ENCODE data around the gene STAG1. TPM values are rescaled to one million over a fixed set of nuclear protein-coding genes. Genes with fewer than 3 reads are reported as not detected.
"Not testable (repeated sequence)": the region's sequence is repeated elsewhere in the genome, so short reads cannot be mapped to it uniquely, and the experiment has no call there.

STAG1 gene
- total and polyA plus RNA-seq, 2 experiments from 2014 or later = 12.4 to 41.1 TPM

GRCh38 chr3:136711277-136711676, 40.9 kb downstream of the STAG1 start:
- TF ChIP-seq EZH2 (IDR thresholded peaks at IDR 0.05; ENCODE audit: borderline replicate concordance) (no peak), CTCF (IDR thresholded peaks at IDR 0.05; ENCODE audit: poor library complexity) (no peak), EZH2phosphoT487 (IDR thresholded peaks at IDR 0.05; ENCODE audit: low read depth, severe bottlenecking, unreplicated experiment) (no peak)
- Histone ChIP-seq H3K9me2 (replicated peaks; ENCODE audit: insufficient read depth) (no peaks in the 10 kb centered on the region), H3K4me3 (no peak overlapping the region), H3K36me3 (replicated peaks; ENCODE audit: insufficient read depth, low read depth) (no peaks in the 10 kb centered on the region), H4K20me1 (ENCODE audit: insufficient read depth, poor library complexity, severe bottlenecking) (peaks cover 15% of the 10 kb centered on the region), H3K27ac (no peak overlapping the region), H3K4me1 (ENCODE audit: insufficient read depth) (no peaks in the 10 kb centered on the region), H3K79me2 (peaks cover 98% of the 10 kb centered on the region), H3K27me3 (no peaks in the 10 kb centered on the region), H2AFZ (no peak overlapping the region), H3K9me3 (ENCODE audit: low read depth) (no peaks in the 10 kb centered on the region), H3K4me2 (no peak overlapping the region)
- 97% methylated on average over 7 of the region's 7 CpGs for WGBS (ENCODE audit: low lambda C conversion rate, missing lambda C conversion rate)
- no peak for DNase-seq (ENCODE audit: low spot score)

DNA sequence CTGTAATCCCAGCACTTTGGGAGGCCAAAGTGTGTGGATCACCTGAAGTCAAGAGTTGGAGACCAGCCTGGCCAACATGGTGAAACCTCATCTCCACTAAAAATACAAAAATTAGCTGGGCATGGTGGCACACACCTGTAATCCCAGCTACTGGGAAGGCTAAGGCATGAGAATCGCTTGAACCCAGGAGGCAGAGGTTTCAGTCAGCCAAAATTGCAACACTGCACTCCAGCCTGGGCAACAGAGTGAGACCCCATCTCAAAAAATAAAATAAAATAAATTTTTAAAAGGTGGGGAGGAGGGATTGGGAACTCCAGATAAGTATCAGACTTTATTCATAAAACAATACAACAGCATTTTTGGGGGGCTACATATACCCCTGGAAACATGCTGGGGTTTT, 42.4 kb downstream of the STAG1 start:
- not testable (repeated sequence) for H3K27me3 ChIP-seq; H3K9me3 ChIP-seq (ENCODE audit: low read depth); DNase-seq (ENCODE audit: low spot score); H3K36me3 ChIP-seq (replicated peaks; ENCODE audit: insufficient read depth, low read depth); H2AFZ ChIP-seq; H3K27ac ChIP-seq; H3K4me3 ChIP-seq; H3K4me2 ChIP-seq; H3K4me1 ChIP-seq (ENCODE audit: insufficient read depth); H3K9me2 ChIP-seq (replicated peaks; ENCODE audit: insufficient read depth)
- peaks cover 13% of the 10 kb centered on the region for H4K20me1 ChIP-seq (ENCODE audit: insufficient read depth, poor library complexity, severe bottlenecking)
- WGBS (ENCODE audit: low lambda C conversion rate, missing lambda C conversion rate) = 100% methylated on average over 1 of the region's 1 CpG
- peaks cover 98% of the 10 kb centered on the region for H3K79me2 ChIP-seq

GRCh38 chr3:136708333-136708985, 43.7 kb downstream of the STAG1 start:
- 98% methylated on average over 3 of the region's 3 CpGs for WGBS (ENCODE audit: low lambda C conversion rate, missing lambda C conversion rate)
- no peaks in the 10 kb centered on the region for H3K4me1 ChIP-seq (ENCODE audit: insufficient read depth)
- H3K79me2 ChIP-seq = peaks cover 99% of the 10 kb centered on the region
- H2AFZ ChIP-seq = no peak overlapping the region
- H3K9me2 ChIP-seq (replicated peaks; ENCODE audit: insufficient read depth) = no peaks in the 10 kb centered on the region
- no peaks in the 10 kb centered on the region for H3K27me3 ChIP-seq
- no peaks in the 10 kb centered on the region for H3K36me3 ChIP-seq (replicated peaks; ENCODE audit: insufficient read depth, low read depth)
- H4K20me1 ChIP-seq (ENCODE audit: insufficient read depth, poor library complexity, severe bottlenecking) = peaks cover 18% of the 10 kb centered on the region
- TF ChIP-seq EZH2phosphoT487 (IDR thresholded peaks at IDR 0.05; ENCODE audit: low read depth, severe bottlenecking, unreplicated experiment) (no peak), CTCF (IDR thresholded peaks at IDR 0.05; ENCODE audit: poor library complexity) (no peak), EZH2 (IDR thresholded peaks at IDR 0.05; ENCODE audit: borderline replicate concordance) (no peak)
- no peaks in the 10 kb centered on the region for H3K9me3 ChIP-seq (ENCODE audit: low read depth)
- H3K4me2 ChIP-seq = no peak overlapping the region
- DNase-seq (ENCODE audit: low spot score) = no peak
- H3K27ac ChIP-seq = no peak overlapping the region
- no peak overlapping the region for H3K4me3 ChIP-seq

- Histone ChIP-seq H4K20me1 (ENCODE audit: insufficient read depth, poor library complexity, severe bottlenecking) (peaks cover 27% of the 10 kb centered on the region), H3K4me3 (no peak overlapping the region), H3K27ac (no peak overlapping the region), H3K27me3 (no peaks in the 10 kb centered on the region), H3K36me3 (replicated peaks; ENCODE audit: insufficient read depth, low read depth) (no peaks in the 10 kb centered on the region), H3K4me1 (ENCODE audit: insufficient read depth) (no peaks in the 10 kb centered on the region), H2AFZ (no peak overlapping the region), H3K9me2 (replicated peaks; ENCODE audit: insufficient read depth) (no peaks in the 10 kb centered on the region), H3K4me2 (no peak overlapping the region), H3K79me2 (peaks cover 100% of the 10 kb centered on the region), H3K9me3 (ENCODE audit: low read depth) (no peaks in the 10 kb centered on the region)
- TF ChIP-seq EZH2 (IDR thresholded peaks at IDR 0.05; ENCODE audit: borderline replicate concordance) (no peak), CTCF (IDR thresholded peaks at IDR 0.05; ENCODE audit: poor library complexity) (no peak), EZH2phosphoT487 (IDR thresholded peaks at IDR 0.05; ENCODE audit: low read depth, severe bottlenecking, unreplicated experiment) (no peak)
- no peak for DNase-seq (ENCODE audit: low spot score)
- 56% methylated on average over 4 of the region's 4 CpGs for WGBS (ENCODE audit: low lambda C conversion rate, missing lambda C conversion rate)
These were observed 48.7 kb downstream of the STAG1 start for GRCh38 chr3:136703429-136703828.

All from hepatocyte (in vitro differentiated cells).